ENCODE measurements around the gene PSRC1.

- TF ChIP-seq CTCF (IDR thresholded peaks at IDR 0.05): no peak
- TF ChIP-seq POLR2A (IDR thresholded peaks at IDR 0.05): no peak
These were observed 15.1 kb downstream of the PSRC1 start for GRCh38 chr1:109267743-109268300.
